WTC11 (cell line): ENCODE measurements around the gene HOXD13. TPM values are rescaled to one million over a fixed set of nuclear protein-coding genes. Genes with fewer than 3 reads are reported as not detected.
A peak's percentile ranks its signal among the peaks of the same experiment; 100 is the strongest.

Source experiments
- ATAC-seq: fragments of 200-7000 bp; cut with Tn5 transposase; 2 replicates; pipeline ENCODE4 v1.10.0; 2021; ENCODE audit warnings: mild to moderate bottlenecking, moderate library complexity
- CTCF ChIA-PET: fragments of 300-600 bp; sonication (Branson Sonifier 250); formaldehyde crosslinking; loops from one replicate; lab custom pipeline; 2021; ENCODE audit warnings: antibody characterized with exemption; lab: Charles Lee
- POLR2A ChIA-PET: fragments of 350-600 bp; sonication (Branson Sonifier 250); formaldehyde crosslinking; loops from one replicate; lab custom pipeline; 2021; ENCODE audit warnings: antibody characterized with exemption; lab: Charles Lee
- DNase-seq: peaks from one replicate; pipeline ENCODE4 v3.0.0; 2021; ENCODE audit warnings: low spot score
- H3K27ac Mint-ChIP-seq: 2 replicates; pipeline ENCODE4 v1.8.0; 2021; ENCODE audit warnings: mixed read lengths
- H3K27me3 Mint-ChIP-seq: 2 replicates; pipeline ENCODE4 v1.8.0; 2021; ENCODE audit warnings: low read depth, mild to moderate bottlenecking, moderate library complexity, mixed read lengths
- H3K36me3 Mint-ChIP-seq: 2 replicates; pipeline ENCODE4 v1.8.0; 2021; ENCODE audit warnings: mixed read lengths
- H3K4me1 Mint-ChIP-seq: 2 replicates; pipeline ENCODE4 v1.8.0; 2022; ENCODE audit warnings: mixed read lengths
- H3K4me3 Mint-ChIP-seq: 2 replicates; pipeline ENCODE4 v1.8.0; 2021; ENCODE audit warnings: mild to moderate bottlenecking, moderate library complexity, mixed read lengths
- H3K9me3 Mint-ChIP-seq: 2 replicates; pipeline ENCODE4 v1.8.0; 2021; ENCODE audit warnings: mixed read lengths
- ATF1 ChIP-seq: sonication (generic); formaldehyde crosslinking; IDR thresholded peaks from 2 replicates; pipeline ENCODE4 v1.8.1; 2023; ENCODE audit warnings: mild to moderate bottlenecking, moderate library complexity, missing genetic modification reagents
- ESRRA ChIP-seq: sonication (generic); formaldehyde crosslinking; IDR thresholded peaks from 2 replicates; pipeline ENCODE4 v1.8.1; 2022; ENCODE audit warnings: mild to moderate bottlenecking, missing genetic modification reagents, borderline replicate concordance
- FOXP1 ChIP-seq: sonication (generic); formaldehyde crosslinking; IDR thresholded peaks from 2 replicates; pipeline ENCODE4 v1.8.0; 2022; ENCODE audit warnings: missing genetic modification reagents, mild to moderate bottlenecking, moderate library complexity, borderline replicate concordance
- IRF2 ChIP-seq: sonication (generic); formaldehyde crosslinking; IDR thresholded peaks from 2 replicates; pipeline ENCODE4 v1.8.0; 2022; ENCODE audit warnings: low read depth, missing genetic modification reagents, borderline replicate concordance
- KAT7 ChIP-seq: sonication (generic); formaldehyde crosslinking; IDR thresholded peaks from 2 replicates; pipeline ENCODE4 v1.8.1; 2023; ENCODE audit warnings: missing genetic modification reagents, mild to moderate bottlenecking, borderline replicate concordance
- NFE2L1 ChIP-seq: sonication (generic); formaldehyde crosslinking; IDR thresholded peaks from 2 replicates; pipeline ENCODE4 v1.8.1; 2023; ENCODE audit warnings: missing genetic modification reagents
- PRDM15 ChIP-seq: sonication (generic); formaldehyde crosslinking; IDR thresholded peaks from 2 replicates; pipeline ENCODE4 v1.8.0; 2022; ENCODE audit warnings: missing genetic modification reagents
- RORB ChIP-seq: fragments of 250-450 bp; sonication (Bioruptor Pico); IDR thresholded peaks from 2 replicates; pipeline ENCODE4 v1.9.0; 2021; ENCODE audit warnings: mild to moderate bottlenecking
- SMAD3 ChIP-seq: sonication (generic); formaldehyde crosslinking; IDR thresholded peaks from 2 replicates; pipeline ENCODE4 v1.8.0; 2022; ENCODE audit warnings: missing genetic modification reagents, mild to moderate bottlenecking, borderline replicate concordance
- TEAD1 ChIP-seq: sonication (generic); formaldehyde crosslinking; IDR thresholded peaks from 2 replicates; pipeline ENCODE4 v1.8.0; 2022; ENCODE audit warnings: mild to moderate bottlenecking, missing genetic modification reagents
- USF1 ChIP-seq: sonication (generic); formaldehyde crosslinking; IDR thresholded peaks from 2 replicates; pipeline ENCODE4 v1.8.0; 2022; ENCODE audit warnings: mild to moderate bottlenecking, missing genetic modification reagents
- ZNF263 ChIP-seq: sonication (generic); formaldehyde crosslinking; IDR thresholded peaks from 2 replicates; pipeline ENCODE4 v1.8.1; 2022; ENCODE audit warnings: low read depth, mild to moderate bottlenecking, moderate library complexity, missing genetic modification reagents
- total RNA-seq: library from RNA; stranded (reverse); gene quantifications from 3 replicates; pipeline ENCODE4 v1.2.3, GENCODE V29; 2021
- TF ChIP-seq, protein P1 (sequence below): sonication (generic); formaldehyde crosslinking; IDR thresholded peaks from 2 replicates; pipeline ENCODE4 v1.8.0; 2022; ENCODE audit warnings: mild to moderate bottlenecking, missing genetic modification reagents
- TF ChIP-seq, protein P2 (sequence below): fragments of 250-450 bp; sonication (Bioruptor Pico); IDR thresholded peaks from 2 replicates; pipeline ENCODE4 v1.8.0; 2021; ENCODE audit warnings: mild to moderate bottlenecking
- TF ChIP-seq, protein P3 (sequence below): sonication (generic); formaldehyde crosslinking; IDR thresholded peaks from 2 replicates; pipeline ENCODE4 v1.8.1; 2022; ENCODE audit warnings: missing genetic modification reagents, borderline replicate concordance
- TF ChIP-seq, protein P4 (sequence below): sonication (generic); formaldehyde crosslinking; IDR thresholded peaks from 2 replicates; pipeline ENCODE4 v1.8.1; 2023; ENCODE audit warnings: mild to moderate bottlenecking, missing genetic modification reagents, moderate library complexity

The HOXD13 gene
- total RNA-seq, 1 experiment from 2014 or later: not detected

- ATAC-seq: no peak
- Mint-ChIP-seq H3K27me3 (peaks cover 99% of the 10 kb centered on the region), H3K27ac (no peak within 1 kb of the TSS), H3K4me1 (peaks cover 61% of the 10 kb centered on the region), H3K4me3 (peak within 1 kb of the TSS; percentile 65), H3K36me3 (no peaks in the 10 kb centered on the region), H3K9me3 (no peaks in the 10 kb centered on the region)
- TF ChIP-seq, protein P1, sequence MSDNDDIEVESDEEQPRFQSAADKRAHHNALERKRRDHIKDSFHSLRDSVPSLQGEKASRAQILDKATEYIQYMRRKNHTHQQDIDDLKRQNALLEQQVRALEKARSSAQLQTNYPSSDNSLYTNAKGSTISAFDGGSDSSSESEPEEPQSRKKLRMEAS (CRISPR knock-in tag): no peak
- TF ChIP-seq PRDM15 (CRISPR knock-in tag) (no peak), SMAD3 (CRISPR knock-in tag) (no peak), ATF1 (CRISPR knock-in tag) (no peak), KAT7 (CRISPR knock-in tag) (no peak), RORB (no peak), TEAD1 (CRISPR knock-in tag) (no peak), ZNF263 (no peak), USF1 (no peak), IRF2 (CRISPR knock-in tag) (no peak), NFE2L1 (no peak), ESRRA (CRISPR knock-in tag) (no peak)
- TF ChIP-seq, protein P2, sequence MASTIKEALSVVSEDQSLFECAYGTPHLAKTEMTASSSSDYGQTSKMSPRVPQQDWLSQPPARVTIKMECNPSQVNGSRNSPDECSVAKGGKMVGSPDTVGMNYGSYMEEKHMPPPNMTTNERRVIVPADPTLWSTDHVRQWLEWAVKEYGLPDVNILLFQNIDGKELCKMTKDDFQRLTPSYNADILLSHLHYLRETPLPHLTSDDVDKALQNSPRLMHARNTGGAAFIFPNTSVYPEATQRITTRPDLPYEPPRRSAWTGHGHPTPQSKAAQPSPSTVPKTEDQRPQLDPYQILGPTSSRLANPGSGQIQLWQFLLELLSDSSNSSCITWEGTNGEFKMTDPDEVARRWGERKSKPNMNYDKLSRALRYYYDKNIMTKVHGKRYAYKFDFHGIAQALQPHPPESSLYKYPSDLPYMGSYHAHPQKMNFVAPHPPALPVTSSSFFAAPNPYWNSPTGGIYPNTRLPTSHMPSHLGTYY (CRISPR knock-in tag): no peak
- TF ChIP-seq, protein P3, sequence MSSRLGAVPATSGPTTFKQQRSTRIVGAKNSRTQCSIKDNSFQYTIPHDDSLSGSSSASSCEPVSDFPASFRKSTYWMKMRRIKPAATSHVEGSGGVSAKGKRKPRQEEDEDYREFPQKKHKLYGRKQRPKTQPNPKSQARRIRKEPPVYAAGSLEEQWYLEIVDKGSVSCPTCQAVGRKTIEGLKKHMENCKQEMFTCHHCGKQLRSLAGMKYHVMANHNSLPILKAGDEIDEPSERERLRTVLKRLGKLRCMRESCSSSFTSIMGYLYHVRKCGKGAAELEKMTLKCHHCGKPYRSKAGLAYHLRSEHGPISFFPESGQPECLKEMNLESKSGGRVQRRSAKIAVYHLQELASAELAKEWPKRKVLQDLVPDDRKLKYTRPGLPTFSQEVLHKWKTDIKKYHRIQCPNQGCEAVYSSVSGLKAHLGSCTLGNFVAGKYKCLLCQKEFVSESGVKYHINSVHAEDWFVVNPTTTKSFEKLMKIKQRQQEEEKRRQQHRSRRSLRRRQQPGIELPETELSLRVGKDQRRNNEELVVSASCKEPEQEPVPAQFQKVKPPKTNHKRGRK (CRISPR knock-in tag): no peak
- TF ChIP-seq, protein P4, sequence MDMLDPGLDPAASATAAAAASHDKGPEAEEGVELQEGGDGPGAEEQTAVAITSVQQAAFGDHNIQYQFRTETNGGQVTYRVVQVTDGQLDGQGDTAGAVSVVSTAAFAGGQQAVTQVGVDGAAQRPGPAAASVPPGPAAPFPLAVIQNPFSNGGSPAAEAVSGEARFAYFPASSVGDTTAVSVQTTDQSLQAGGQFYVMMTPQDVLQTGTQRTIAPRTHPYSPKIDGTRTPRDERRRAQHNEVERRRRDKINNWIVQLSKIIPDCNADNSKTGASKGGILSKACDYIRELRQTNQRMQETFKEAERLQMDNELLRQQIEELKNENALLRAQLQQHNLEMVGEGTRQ (CRISPR knock-in tag): no peak
- ChIA-PET CTCF (no interaction called here), POLR2A (interaction anchor here (0.6 kb wide), 1 partner anchor 36 kb away, joined by 7 read pairs; no protein-coding TSS in a partner anchor)
- no peak for DNase-seq
Measured at GRCh38 chr2:176099728-176100546, 7.4 kb downstream of the HOXD13 start, which contains the start of gene HOXD12. Gene HOXD12 (plus strand): TSS chr2:176099795. CDS start chr2:176099802, 7 bp downstream.

DNA sequence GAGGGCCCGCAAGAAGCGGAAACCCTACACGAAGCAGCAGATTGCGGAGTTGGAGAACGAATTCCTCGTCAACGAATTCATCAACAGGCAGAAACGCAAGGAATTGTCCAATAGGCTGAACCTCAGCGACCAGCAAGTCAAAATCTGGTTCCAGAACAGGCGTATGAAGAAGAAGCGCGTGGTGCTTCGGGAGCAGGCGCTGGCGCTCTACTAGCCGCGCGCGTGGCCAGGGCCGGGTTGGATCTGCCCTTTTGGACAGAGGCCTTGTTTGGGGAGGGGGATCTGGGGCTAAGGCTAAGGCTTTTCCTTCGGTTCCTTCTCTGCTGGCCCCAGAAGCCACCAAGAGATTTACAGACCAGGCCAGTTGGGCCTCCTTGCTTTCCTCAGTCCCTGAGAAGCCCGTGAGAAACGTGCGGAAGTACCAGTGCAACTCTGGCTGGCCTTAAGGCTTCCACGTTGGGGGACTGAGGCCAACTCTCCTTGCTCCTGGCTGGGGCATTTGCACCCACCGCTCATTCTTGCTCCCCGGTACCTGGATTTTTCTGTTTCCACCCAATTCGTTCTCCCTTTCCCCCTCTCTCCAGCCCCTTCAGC, 8.1 kb downstream of the HOXD13 start:
- ATAC-seq (no peak), DNase-seq (no peak)
- Mint-ChIP-seq H3K36me3 (no peaks in the 10 kb centered on the region), H3K4me3 (peak overlapping the region; percentile 31), H3K27me3 (peaks cover 99% of the 10 kb centered on the region), H3K4me1 (peaks cover 59% of the 10 kb centered on the region), H3K9me3 (no peaks in the 10 kb centered on the region), H3K27ac (no peak overlapping the region)
- POLR2A ChIA-PET: no interaction called here
- CTCF ChIA-PET: no interaction called here
- TF ChIP-seq FOXP1: no peak
